ENCODE data around the gene ABI3. TPM values are rescaled to one million over a fixed set of nuclear protein-coding genes. Genes with fewer than 3 reads are reported as not detected.
A peak's percentile ranks its signal among the peaks of the same experiment; 100 is the strongest.

ABI3 gene
- total and polyA plus RNA-seq, 9 of the 15 experiments (the other 6 are each of a cell fraction or from before 2014, with no cell fraction given): not detected

- TF ChIP-seq HMGXB4 (CRISPR knock-in tag; IDR thresholded peaks at IDR 0.05) (no peak), MITF (IDR thresholded peaks at IDR 0.05) (no peak; the same call in 1 of the 2 replicates), ZNF592 (IDR thresholded peaks at IDR 0.05) (0 out of 2 replicates have a peak, but pooled peaks have one; percentile 42), PURB (CRISPR knock-in tag; IDR thresholded peaks at IDR 0.05; ENCODE audit: low read depth) (no peak), EP400 (IDR thresholded peaks at IDR 0.05) (peak; percentile 14; the same call in 1 of the 2 replicates), RBM15 (IDR thresholded peaks at IDR 0.05; ENCODE audit: insufficient read depth, low read length) (no peak), HMGN3 (IDR thresholded peaks at IDR 0.05; ENCODE audit: borderline replicate concordance, extremely low read depth, insufficient read length, low read depth, low read length) (no peak), ARID1B (IDR thresholded peaks at IDR 0.05) (peak; percentile 76), NR2F6 (CRISPR knock-in tag; IDR thresholded peaks at IDR 0.05) (no peak), ADNP (tag; IDR thresholded peaks at IDR 0.05) (0 out of 2 replicates have a peak, but pooled peaks have one; percentile 10), SRF (CRISPR knock-in tag; IDR thresholded peaks at IDR 0.05) (no peak), CHD4 (IDR thresholded peaks at IDR 0.05; ENCODE audit: insufficient read depth, insufficient replicate concordance, low read depth, low read length, poor library complexity, severe bottlenecking) (no peak), ZNF239 (CRISPR knock-in tag; IDR thresholded peaks at IDR 0.05) (no peak), USF2 (CRISPR knock-in tag; IDR thresholded peaks at IDR 0.05) (peak; percentile 38), CLOCK (CRISPR knock-in tag; IDR thresholded peaks at IDR 0.05; ENCODE audit: borderline replicate concordance) (no peak)
These were observed 31.3 kb downstream of the ABI3 start (continued) for GRCh38 chr17:49241692-49242397.

All from K562 (cell line).